ENCODE data around the gene LRP8.

GRCh38 chr1:53294567-53294966 lies 33.3 kb downstream of the LRP8 start:
- TF ChIP-seq, protein P1, sequence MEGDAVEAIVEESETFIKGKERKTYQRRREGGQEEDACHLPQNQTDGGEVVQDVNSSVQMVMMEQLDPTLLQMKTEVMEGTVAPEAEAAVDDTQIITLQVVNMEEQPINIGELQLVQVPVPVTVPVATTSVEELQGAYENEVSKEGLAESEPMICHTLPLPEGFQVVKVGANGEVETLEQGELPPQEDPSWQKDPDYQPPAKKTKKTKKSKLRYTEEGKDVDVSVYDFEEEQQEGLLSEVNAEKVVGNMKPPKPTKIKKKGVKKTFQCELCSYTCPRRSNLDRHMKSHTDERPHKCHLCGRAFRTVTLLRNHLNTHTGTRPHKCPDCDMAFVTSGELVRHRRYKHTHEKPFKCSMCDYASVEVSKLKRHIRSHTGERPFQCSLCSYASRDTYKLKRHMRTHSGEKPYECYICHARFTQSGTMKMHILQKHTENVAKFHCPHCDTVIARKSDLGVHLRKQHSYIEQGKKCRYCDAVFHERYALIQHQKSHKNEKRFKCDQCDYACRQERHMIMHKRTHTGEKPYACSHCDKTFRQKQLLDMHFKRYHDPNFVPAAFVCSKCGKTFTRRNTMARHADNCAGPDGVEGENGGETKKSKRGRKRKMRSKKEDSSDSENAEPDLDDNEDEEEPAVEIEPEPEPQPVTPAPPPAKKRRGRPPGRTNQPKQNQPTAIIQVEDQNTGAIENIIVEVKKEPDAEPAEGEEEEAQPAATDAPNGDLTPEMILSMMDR (IDR thresholded peaks at IDR 0.05; ENCODE audit: poor library complexity): no peak
- TF ChIP-seq EZH2 (IDR thresholded peaks at IDR 0.05; ENCODE audit: borderline replicate concordance) (no peak), EZH2phosphoT487 (IDR thresholded peaks at IDR 0.05; ENCODE audit: low read depth, severe bottlenecking, unreplicated experiment) (no peak)

Data from hepatocyte (in vitro differentiated cells).